NT2/D1 (cell line): ENCODE data around the gene OGA.

Experiments
- SUZ12 ChIP-seq: IDR thresholded peaks from 2 replicates; pipeline ENCODE4 v1.6.1; 2011; ENCODE audit not compliant: insufficient read length, insufficient read depth; ENCODE audit errors: extremely low read depth
- YY1 ChIP-seq: IDR thresholded peaks from 2 replicates; pipeline ENCODE4 v1.6.1; 2011; ENCODE audit not compliant: insufficient read length, insufficient read depth
- ZNF274 ChIP-seq: IDR thresholded peaks from 2 replicates; pipeline ENCODE4 v1.6.1; 2011; ENCODE audit warnings: mild to moderate bottlenecking, low read depth, low read length

DNA sequence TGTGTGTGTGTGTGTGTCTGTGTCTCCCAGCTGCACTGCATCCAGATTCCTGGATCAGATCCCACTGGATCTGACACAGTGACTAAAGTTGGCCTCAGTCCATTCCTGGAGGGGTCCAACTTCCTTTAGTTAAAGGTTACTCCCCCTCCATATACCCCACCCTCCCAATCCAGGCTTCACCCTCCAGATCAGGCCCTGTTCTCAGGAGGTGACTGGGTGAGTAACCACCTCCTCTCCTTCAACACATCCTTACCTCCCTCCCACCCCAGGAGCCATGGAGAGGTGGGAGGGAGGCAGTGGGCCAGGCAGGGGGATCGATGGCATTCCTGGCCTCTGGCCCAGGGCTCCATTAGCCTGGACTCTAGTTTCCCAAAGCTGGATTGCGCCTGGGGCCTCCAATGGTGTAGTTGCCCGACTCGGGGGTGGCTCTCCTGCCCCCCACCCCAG, 14.1 kb upstream of the OGA start:
- TF ChIP-seq YY1 = no peak
- TF ChIP-seq ZNF274 = no peak
- no peak for TF ChIP-seq SUZ12
